Inferior parietal cortex (tissue), 1 donor: Measurements from ENCODE around the gene SPEF2.

Experiments
- DNase-seq: peaks from one replicate; pipeline ENCODE4 v3.0.0-alpha.2; 2016; ENCODE audit errors: extremely low spot score

Gene SPEF2

DNA sequence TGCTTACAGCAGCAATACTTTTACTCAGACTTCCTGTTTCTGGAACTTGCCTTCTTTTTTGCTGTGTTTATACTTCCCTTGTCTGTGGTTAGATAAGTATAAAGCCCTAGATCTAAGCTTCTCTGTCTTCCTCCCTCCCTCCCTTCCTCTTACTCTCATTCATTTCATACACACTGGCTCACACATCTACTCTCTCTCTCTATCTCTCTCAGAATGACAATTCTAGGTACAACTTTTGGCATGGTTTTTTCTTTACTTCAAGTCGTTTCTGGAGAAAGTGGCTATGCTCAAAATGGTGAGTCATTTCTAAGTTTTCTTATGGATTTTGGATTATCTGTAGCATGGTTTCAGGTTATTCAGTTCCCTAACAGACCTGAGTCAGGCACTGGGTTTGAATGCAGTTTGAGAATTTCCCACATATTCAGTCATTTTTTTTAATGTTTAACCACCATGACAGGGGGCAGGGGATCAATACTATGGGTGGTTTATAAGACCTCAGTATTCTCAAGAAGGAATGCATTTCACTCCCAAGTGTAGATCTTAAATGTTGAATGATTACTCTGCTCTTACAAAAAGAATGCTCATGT is 239.2 kb downstream of the SPEF2 start, which contains the start of gene IL7R:
TSS of gene IL7R (plus strand) at position 127 of the 587 bp plus-strand sequence. CDS start at position 214, 87 bp downstream.
- no peak for DNase-seq

DNA sequence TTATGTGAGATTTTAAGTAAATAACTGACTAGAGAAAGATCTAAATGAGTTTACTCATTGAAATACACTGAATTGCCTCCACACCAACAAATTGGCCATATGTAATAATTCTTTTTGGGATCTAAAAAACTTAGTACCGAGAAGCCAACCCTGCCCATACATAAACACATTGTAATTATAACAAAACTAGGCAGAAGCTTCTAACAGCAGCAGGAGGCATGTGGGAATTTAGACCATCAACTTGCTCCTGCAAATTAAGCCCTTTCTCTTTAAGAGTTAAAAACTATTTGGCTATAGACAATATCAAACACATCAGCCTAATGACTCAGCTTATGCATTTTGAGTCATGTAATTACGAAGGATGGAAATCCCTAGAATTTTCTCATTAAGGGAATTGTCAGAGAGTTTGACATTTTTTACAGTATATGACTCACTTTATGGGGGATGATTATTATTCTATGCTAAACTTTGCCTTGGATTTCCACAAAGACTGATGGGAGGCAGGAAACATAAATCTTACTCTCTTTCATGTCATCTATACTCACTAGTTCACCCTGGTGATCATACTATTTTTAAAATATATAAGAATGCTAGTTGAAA is 240.0 kb downstream of the SPEF2 start:
- no peak for DNase-seq

DNA sequence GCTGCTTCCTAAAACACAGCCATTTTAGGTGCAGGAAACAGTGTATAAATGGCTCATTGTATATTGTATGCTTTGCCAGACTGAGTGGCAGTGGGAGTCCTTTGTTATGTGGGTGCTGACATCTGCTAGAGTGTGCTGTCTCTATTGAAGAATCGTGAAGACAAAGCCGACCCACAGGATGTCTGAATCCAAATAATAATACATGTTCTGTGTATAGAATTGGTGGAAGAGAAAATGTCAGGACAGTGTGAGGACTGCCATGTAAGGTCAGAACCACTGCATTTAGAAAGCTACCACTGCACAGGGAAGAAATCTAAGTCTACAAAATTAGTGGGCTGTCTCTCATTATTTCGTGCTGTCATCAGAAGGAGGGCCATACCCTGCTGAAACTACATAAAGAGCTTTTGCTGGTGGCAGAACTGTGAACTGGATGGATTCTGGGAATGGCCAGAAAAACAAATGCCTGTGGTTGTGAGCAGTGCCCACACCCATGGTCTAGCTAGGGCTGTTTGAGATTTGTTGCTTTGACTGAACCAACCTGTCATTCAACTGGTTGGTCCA is 241.5 kb downstream of the SPEF2 start:
- DNase-seq, result no peak

DNA sequence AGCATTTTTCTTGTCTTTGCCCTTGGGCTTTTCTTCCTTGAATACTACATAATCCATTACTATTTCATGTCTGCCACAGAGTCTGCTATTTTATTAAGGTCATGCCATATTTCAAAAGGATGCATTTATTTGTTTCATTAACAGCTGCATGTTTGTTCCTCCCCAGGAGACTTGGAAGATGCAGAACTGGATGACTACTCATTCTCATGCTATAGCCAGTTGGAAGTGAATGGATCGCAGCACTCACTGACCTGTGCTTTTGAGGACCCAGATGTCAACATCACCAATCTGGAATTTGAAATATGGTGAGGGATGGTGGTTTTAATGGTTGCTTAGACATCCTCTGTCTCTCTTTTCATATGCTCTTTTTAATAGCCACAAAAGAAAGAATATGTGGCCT is 243.0 kb downstream of the SPEF2 start:
- no peak for DNase-seq

DNA sequence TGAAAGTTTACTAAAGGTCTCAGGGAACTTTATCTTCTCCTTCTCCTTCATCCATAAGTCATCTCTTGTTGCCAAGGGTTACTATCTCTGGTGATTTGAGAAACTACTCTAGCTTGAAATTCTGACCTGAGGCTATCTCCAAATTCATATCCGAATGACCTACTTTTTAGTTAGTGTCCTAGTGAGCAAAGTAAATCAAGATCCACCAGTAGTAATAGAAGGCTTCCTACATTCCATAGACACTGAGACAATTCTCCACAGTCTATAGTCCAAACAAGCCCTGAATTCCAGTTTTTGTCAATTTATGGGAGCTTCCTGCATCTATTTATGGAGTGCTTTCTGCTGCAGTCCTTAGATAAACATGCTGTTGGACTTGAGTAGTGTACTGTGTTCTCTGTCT is 244.1 kb downstream of the SPEF2 start:
- no peak for DNase-seq

DNA sequence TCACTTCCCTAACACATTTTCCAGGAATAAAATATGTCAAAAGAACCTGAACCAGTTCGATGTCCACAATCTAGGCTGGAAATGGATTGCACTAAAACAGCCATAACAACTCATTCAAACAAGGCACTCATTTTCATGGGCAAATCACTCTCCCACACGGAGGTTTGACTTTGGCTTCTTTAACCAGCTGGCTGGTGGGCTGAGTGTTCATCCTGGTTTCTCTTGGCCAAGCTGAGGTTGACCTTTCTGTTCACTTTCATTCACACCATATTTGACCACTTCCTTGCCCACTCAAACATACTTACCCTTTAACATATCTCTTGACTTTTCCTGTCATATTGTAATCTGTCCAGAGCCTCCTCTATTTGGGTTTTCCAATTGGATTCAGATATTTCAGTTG is 244.5 kb downstream of the SPEF2 start:
- no peak for DNase-seq

DNA sequence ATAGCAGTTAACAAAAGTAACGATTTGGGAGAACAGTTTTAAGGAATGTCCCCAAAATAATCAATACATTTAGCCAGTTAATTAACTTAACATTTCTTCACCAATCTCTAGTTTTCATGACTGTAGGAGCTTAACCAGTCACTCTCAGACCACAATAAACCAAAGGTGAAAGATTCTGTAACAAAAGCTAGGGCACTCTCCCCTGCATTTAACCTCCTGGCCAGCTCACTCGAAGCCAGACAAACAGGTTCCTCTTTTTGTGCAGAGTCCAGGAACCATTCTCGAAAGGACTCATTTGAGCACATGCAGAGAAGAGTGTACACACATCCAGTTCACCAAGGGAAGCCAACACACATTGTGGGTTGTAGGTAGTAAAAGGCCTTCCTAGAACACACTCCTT is 245.5 kb downstream of the SPEF2 start:
- no peak for DNase-seq
